ENCODE data around the gene ACSL1.
"Not testable (repeated sequence)": the region's sequence is repeated elsewhere in the genome, so short reads cannot be mapped to it uniquely, and the experiment has no call there.

ACSL1 gene

GRCh38 chr4:184825896-184826690 is at the start of gene ACSL1:
Gene ACSL1, minus strand, starts transcription at chr4:184825968. Its CDS starts 22,454 bp downstream, at chr4:184803514.
- FAIRE-seq, result no peak

- no peak for FAIRE-seq
Observed at GRCh38 chr4:184873054-184873453, 47.3 kb upstream of the ACSL1 start.

GRCh38 chr4:184870718-184871117 is 45.0 kb upstream of the ACSL1 start:
- no peak for FAIRE-seq

GRCh38 chr4:184868623-184869022 is 42.9 kb upstream of the ACSL1 start:
- FAIRE-seq, result no peak

- no peak for FAIRE-seq
Observed at GRCh38 chr4:184863916-184864315, 38.1 kb upstream of the ACSL1 start.

GRCh38 chr4:184861047-184861446 is 35.3 kb upstream of the ACSL1 start:
- FAIRE-seq, result no peak

- no peak for FAIRE-seq
Observed at GRCh38 chr4:184860018-184860779, 34.4 kb upstream of the ACSL1 start.

- FAIRE-seq, result no peak
Observed at GRCh38 chr4:184857441-184858121, 31.8 kb upstream of the ACSL1 start.

- FAIRE-seq, result no peak
Observed at GRCh38 chr4:184856277-184856609, 30.5 kb upstream of the ACSL1 start.

- FAIRE-seq, result no peak
Observed at GRCh38 chr4:184854673-184855072, 28.9 kb upstream of the ACSL1 start.

- no peak for FAIRE-seq
Observed at GRCh38 chr4:184853436-184853835, 27.7 kb upstream of the ACSL1 start.

- no peak for FAIRE-seq
Observed at GRCh38 chr4:184851886-184852285, 26.1 kb upstream of the ACSL1 start.

GRCh38 chr4:184851200-184851541 is 25.4 kb upstream of the ACSL1 start:
- no peak for FAIRE-seq

- FAIRE-seq, result no peak
Observed at GRCh38 chr4:184850431-184851199, 24.8 kb upstream of the ACSL1 start.

GRCh38 chr4:184850018-184850417 is 24.2 kb upstream of the ACSL1 start:
- no peak for FAIRE-seq

GRCh38 chr4:184849185-184849584 is 23.4 kb upstream of the ACSL1 start:
- FAIRE-seq, result no peak

- no peak for FAIRE-seq
Observed at GRCh38 chr4:184848510-184848909, 22.7 kb upstream of the ACSL1 start.

- FAIRE-seq, result no peak
Observed at GRCh38 chr4:184846531-184846930, 20.8 kb upstream of the ACSL1 start.

- no peak for FAIRE-seq
Observed at GRCh38 chr4:184845367-184846021, 19.7 kb upstream of the ACSL1 start.

GRCh38 chr4:184844742-184845141 is 19.0 kb upstream of the ACSL1 start:
- no peak for FAIRE-seq

GRCh38 chr4:184843984-184844554 is 18.3 kb upstream of the ACSL1 start:
- FAIRE-seq, result no peak

GRCh38 chr4:184839075-184839399 is 13.3 kb upstream of the ACSL1 start:
- FAIRE-seq, result not testable (repeated sequence)

All from TTC549 (cell line).